ENCODE measurements around the gene ARHGAP24.

GRCh38 chr4:86015412-86016350 is 540.7 kb downstream of the ARHGAP24 start:
- no peak for TF ChIP-seq POLR2A (IDR thresholded peaks at IDR 0.05)
- TF ChIP-seq POLR2AphosphoS5 (IDR thresholded peaks at IDR 0.05) = no peak
